Epithelial cell of esophagus (primary cell): ENCODE data around the gene PPT1.
"Not testable (repeated sequence)": the region's sequence is repeated elsewhere in the genome, so short reads cannot be mapped to it uniquely, and the experiment has no call there.

ENCODE experiments used
- DNase-seq: peaks from one replicate; pipeline ENCODE4 v3.0.0; 2010; ENCODE audit warnings: low read depth
- H3K4me3 ChIP-seq: 2 replicates; pipeline ENCODE4 v1.5.1; 2011; ENCODE audit warnings: mild to moderate bottlenecking, low read length, control low read depth
- CTCF ChIP-seq: IDR thresholded peaks from 2 replicates; pipeline ENCODE4 v1.5.1; 2011; ENCODE audit warnings: low read depth, mild to moderate bottlenecking, low read length, control low read depth, inconsistent platforms; ENCODE audit not compliant: insufficient read depth; ENCODE audit errors: missing control alignments

Gene PPT1

DNA sequence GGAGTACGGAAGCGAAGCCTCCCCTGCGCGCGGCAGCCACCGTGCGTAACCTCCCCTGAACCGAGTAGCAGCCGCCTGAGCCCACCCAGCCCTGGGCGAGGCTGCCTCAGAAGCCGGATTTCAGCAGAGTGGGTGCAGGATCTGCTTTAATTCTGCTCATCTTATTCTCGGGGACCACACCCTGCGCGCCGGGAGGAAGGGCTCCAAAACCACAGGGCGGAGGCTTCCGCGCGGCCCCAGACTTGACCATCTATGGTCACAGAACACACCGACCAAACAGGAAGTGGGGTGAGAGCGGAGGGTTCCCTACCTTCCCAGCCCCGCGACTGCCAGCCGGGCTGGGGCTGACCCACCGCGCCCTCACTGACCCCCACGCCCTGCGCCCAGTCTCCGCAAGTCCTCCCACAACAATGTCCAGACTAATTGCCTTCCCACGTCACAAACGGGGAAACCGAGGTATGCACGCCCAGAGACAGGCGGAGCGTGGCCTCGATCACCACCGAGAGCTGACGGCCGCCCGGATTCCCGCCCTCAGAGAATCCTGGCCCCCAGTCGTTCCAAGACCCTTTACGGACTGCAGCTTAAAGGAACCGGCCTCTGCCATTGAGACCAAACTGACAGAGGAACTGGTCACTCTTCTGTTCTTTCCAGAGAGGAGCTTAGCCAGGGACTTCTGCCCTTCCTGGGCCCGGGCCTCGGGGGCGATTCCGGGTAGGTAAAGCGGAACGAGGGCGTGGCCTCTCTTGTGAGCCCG lies 57.1 kb downstream of the PPT1 start:
- DNase-seq, result peak; percentile 76
- peak overlapping the region; percentile 99 for H3K4me3 ChIP-seq
- TF ChIP-seq CTCF, result no peak

- DNase-seq, result peak; percentile 41
- peak overlapping the region; percentile 99 for H3K4me3 ChIP-seq
- no peak for TF ChIP-seq CTCF
Measured at GRCh38 chr1:40039245-40039756, 57.8 kb downstream of the PPT1 start.

- no peak for DNase-seq
- H3K4me3 ChIP-seq, result no peak overlapping the region
- no peak for TF ChIP-seq CTCF
Measured at GRCh38 chr1:40038697-40039096, 58.4 kb downstream of the PPT1 start.

- DNase-seq, result not testable (repeated sequence)
Measured at GRCh38 chr1:40037254-40037653, 59.8 kb downstream of the PPT1 start.

DNA sequence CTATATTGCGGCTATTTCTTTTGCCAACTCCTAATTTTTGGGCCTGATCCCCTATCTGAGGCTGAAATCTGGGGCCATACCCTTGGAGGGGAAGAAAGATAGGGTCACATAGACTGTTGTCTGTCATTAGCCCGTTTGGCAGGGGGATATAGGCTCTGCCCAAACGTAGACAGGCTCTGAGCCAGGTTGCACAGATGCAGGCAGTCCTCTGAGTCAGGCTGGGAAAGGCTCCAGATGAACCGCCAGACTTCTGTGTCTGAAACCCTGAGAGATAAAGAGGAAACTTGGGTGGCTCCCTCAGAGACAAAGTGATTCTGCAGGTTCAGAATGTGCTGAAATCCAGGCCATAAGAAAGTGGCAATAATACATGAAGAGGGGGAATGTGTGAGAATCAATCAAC lies 60.5 kb downstream of the PPT1 start:
- TF ChIP-seq CTCF, result no peak
- H3K4me3 ChIP-seq, result no peak overlapping the region
- DNase-seq, result peak; percentile 71

More at GRCh38 chr1:40037254-40037653, 59.8 kb downstream of the PPT1 start:
- H3K4me3 ChIP-seq, result not testable (repeated sequence)

DNA sequence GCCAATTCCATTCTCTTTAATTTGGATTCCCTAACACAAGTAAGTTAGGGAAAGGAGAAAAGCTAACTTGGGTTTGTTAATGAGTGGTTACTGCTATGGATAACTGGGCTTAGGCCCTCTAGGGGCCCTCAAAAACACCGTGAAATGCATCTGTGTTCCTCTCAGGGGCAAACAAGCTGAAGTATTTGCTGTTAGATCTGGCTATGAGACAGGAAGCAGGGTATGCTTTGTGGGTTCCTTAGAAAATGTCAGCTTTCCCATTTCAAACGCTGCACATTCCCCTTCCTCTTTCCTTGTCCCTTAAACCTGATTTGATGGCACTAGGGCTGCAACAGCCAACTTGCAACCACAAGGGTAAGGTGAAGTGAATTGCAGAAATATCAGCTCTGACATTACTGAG lies 62.2 kb downstream of the PPT1 start:
- TF ChIP-seq CTCF, result no peak
- no peak for DNase-seq
- no peak overlapping the region for H3K4me3 ChIP-seq

DNA sequence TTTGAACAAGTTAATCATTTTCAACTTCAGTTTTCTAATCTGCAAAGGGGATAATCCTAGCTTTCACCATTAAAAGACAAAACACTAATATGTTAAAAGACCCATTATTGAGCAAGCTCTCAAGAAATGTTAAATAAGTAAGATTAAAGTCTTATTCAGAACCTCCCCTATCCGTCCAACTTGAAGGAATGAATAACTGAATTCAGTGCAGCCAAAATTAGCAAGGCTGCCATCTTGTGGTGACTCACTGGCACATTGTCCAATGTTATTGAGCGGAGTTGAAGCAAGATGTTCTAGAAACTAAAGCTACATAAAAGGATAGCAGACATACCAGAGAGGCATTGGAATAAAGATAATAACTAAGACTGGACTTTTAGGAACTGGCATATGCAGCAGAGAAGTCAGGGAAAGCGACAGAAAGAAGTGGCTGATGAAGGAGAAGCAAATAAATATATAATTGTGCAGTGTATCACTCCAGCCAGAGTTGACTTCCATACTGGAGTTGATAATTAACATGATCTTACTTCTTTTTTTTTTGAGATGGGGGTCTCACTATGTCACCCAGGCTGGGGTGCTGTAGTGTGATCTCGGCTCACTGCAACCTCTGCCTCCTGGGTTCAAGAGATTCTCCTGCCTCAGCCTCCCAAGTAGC lies 64.7 kb downstream of the PPT1 start:
- TF ChIP-seq CTCF, result peak; percentile 79
- no peak overlapping the region for H3K4me3 ChIP-seq
- DNase-seq, result peak; percentile 78
